Measurements from ENCODE around the gene UNC5B.

GRCh38 chr10:71254834-71255549, 42.6 kb downstream of the UNC5B start:
- TF ChIP-seq CTCF (IDR thresholded peaks at IDR 0.05; ENCODE audit: borderline replicate concordance, extremely low read depth, low read length, poor library complexity, severe bottlenecking) (no peak), EZH2 (IDR thresholded peaks at IDR 0.05; ENCODE audit: borderline replicate concordance, low read depth, low read length, severe bottlenecking) (no peak)
